B cell (primary cell): ENCODE results near the gene NUMB.

ENCODE experiments used
- CTCF ChIP-seq: fragments of 200-600 bp; IDR thresholded peaks from one replicate; pipeline ENCODE4 v1.8.0; 2022; ENCODE audit warnings: antibody characterized with exemption, mild to moderate bottlenecking
- EZH2 ChIP-seq: IDR thresholded peaks from 2 replicates; pipeline ENCODE4 v1.6.1; 2012; ENCODE audit warnings: borderline replicate concordance, low read depth, mild to moderate bottlenecking, moderate library complexity, low read length; ENCODE audit not compliant: insufficient read depth, poor library complexity, severe bottlenecking

- no peak for TF ChIP-seq CTCF
- TF ChIP-seq EZH2 = no peak
These were observed 203.9 kb downstream of the NUMB start for GRCh38 chr14:73254247-73255004.
